ENCODE results near the gene FYB1. TPM values are rescaled to one million over a fixed set of nuclear protein-coding genes. Genes with fewer than 3 reads are reported as not detected.

Gene FYB1
- total RNA-seq, 1 donor from 2014 or later = 0.31 TPM

GRCh38 chr5:39119404-39120051 lies 99.8 kb downstream of the FYB1 start:
- no peaks in the 10 kb centered on the region for H3K27me3 Mint-ChIP-seq (ENCODE audit: unreplicated experiment)
- no peaks in the 10 kb centered on the region for H3K9me3 Mint-ChIP-seq (ENCODE audit: unreplicated experiment)
- no peaks in the 10 kb centered on the region for H3K36me3 Mint-ChIP-seq (ENCODE audit: low read depth, unreplicated experiment)
- no peak overlapping the region for H3K4me3 Mint-ChIP-seq (ENCODE audit: unreplicated experiment)
- no peak overlapping the region for H3K27ac Mint-ChIP-seq (ENCODE audit: unreplicated experiment)
- no peak for DNase-seq (ENCODE audit: low spot score)
- no peak for TF ChIP-seq CTCF (IDR thresholded peaks at IDR 0.05; ENCODE audit: unreplicated experiment)
- peaks cover 6% of the 10 kb centered on the region for H3K4me1 Mint-ChIP-seq (ENCODE audit: unreplicated experiment)

GRCh38 chr5:39118638-39119037 lies 100.7 kb downstream of the FYB1 start:
- H3K4me1 Mint-ChIP-seq (ENCODE audit: unreplicated experiment) = peaks cover 6% of the 10 kb centered on the region
- H3K27me3 Mint-ChIP-seq (ENCODE audit: unreplicated experiment) = no peaks in the 10 kb centered on the region
- no peak for TF ChIP-seq CTCF (IDR thresholded peaks at IDR 0.05; ENCODE audit: unreplicated experiment)
- no peaks in the 10 kb centered on the region for H3K9me3 Mint-ChIP-seq (ENCODE audit: unreplicated experiment)
- no peaks in the 10 kb centered on the region for H3K36me3 Mint-ChIP-seq (ENCODE audit: low read depth, unreplicated experiment)
- no peak overlapping the region for H3K4me3 Mint-ChIP-seq (ENCODE audit: unreplicated experiment)
- no peak overlapping the region for H3K27ac Mint-ChIP-seq (ENCODE audit: unreplicated experiment)
- DNase-seq (ENCODE audit: low spot score) = no peak

- no peaks in the 10 kb centered on the region for H3K9me3 Mint-ChIP-seq (ENCODE audit: unreplicated experiment)
- H3K4me3 Mint-ChIP-seq (ENCODE audit: unreplicated experiment) = no peak overlapping the region
- H3K36me3 Mint-ChIP-seq (ENCODE audit: low read depth, unreplicated experiment) = no peaks in the 10 kb centered on the region
- TF ChIP-seq CTCF (IDR thresholded peaks at IDR 0.05; ENCODE audit: unreplicated experiment) = no peak
- no peak for DNase-seq (ENCODE audit: low spot score)
- H3K27me3 Mint-ChIP-seq (ENCODE audit: unreplicated experiment) = no peaks in the 10 kb centered on the region
- H3K27ac Mint-ChIP-seq (ENCODE audit: unreplicated experiment) = no peak overlapping the region
- H3K4me1 Mint-ChIP-seq (ENCODE audit: unreplicated experiment) = peaks cover 6% of the 10 kb centered on the region
Observed at GRCh38 chr5:39117401-39117800, 102.0 kb downstream of the FYB1 start.

GRCh38 chr5:39116344-39117170 lies 102.8 kb downstream of the FYB1 start:
- TF ChIP-seq CTCF (IDR thresholded peaks at IDR 0.05; ENCODE audit: unreplicated experiment) = no peak
- H3K4me1 Mint-ChIP-seq (ENCODE audit: unreplicated experiment) = peaks cover 6% of the 10 kb centered on the region
- H3K36me3 Mint-ChIP-seq (ENCODE audit: low read depth, unreplicated experiment) = no peaks in the 10 kb centered on the region
- no peaks in the 10 kb centered on the region for H3K9me3 Mint-ChIP-seq (ENCODE audit: unreplicated experiment)
- H3K27me3 Mint-ChIP-seq (ENCODE audit: unreplicated experiment) = no peaks in the 10 kb centered on the region
- no peak overlapping the region for H3K4me3 Mint-ChIP-seq (ENCODE audit: unreplicated experiment)
- no peak overlapping the region for H3K27ac Mint-ChIP-seq (ENCODE audit: unreplicated experiment)
- no peak for DNase-seq (ENCODE audit: low spot score)
